ENCODE results near the gene BGLAP. TPM values are rescaled to one million over a fixed set of nuclear protein-coding genes. Genes with fewer than 3 reads are reported as not detected.

BGLAP gene
- total RNA-seq, 3 donors from 2014 or later (not counting 1 experiment from before 2014, with no cell fraction given) = 0.45 to 1.6 (median 1.1) TPM

DNA sequence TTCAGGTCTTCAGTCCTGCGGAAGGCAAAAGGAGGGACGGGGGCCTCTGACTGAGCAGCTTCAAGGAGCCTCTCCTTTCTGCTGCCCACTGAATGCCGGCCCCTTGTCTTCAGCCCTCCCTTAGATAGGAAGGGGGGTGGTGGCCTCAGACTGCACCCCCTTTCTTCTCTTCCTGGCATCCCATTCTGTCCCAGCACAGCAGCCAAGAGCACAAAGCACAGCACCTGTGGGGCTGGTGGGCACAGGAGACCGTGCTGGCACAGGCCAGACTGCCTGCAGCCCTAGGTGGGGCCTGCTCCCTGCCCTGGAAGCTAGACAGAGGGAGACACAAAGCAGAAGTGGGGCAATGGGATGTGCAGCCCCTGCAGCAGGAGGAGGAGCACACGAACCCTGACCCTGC, 7.6 kb downstream of the BGLAP start:
- no peak for DNase-seq
- H3K27me3 Mint-ChIP-seq (ENCODE audit: low read depth in 2 of 2) = no peaks in the 10 kb centered on the region
- Histone ChIP-seq H3K4me1 (ENCODE audit: control insufficient read depth, insufficient read depth, low read length) (peaks cover 16% of the 10 kb centered on the region), H3K4me3 (ENCODE audit: low read length) (no peak overlapping the region), H3K36me3 (ENCODE audit: control insufficient read depth, insufficient read depth, low read length) (peaks cover 52% of the 10 kb centered on the region), H3K27ac (ENCODE audit: low read length) (no peak overlapping the region), H3K27me3 (ENCODE audit: control insufficient read depth, insufficient read depth, low read length) (no peaks in the 10 kb centered on the region), H3K9me3 (ENCODE audit: control insufficient read depth, insufficient read depth, low read length) (no peaks in the 10 kb centered on the region)
- WGBS (ENCODE audit: insufficient coverage) = 97% methylated on average over 4 of the region's 5 CpGs
- H3K36me3 Mint-ChIP-seq = no peaks in the 10 kb centered on the region
- no peak overlapping the region for H3K27ac Mint-ChIP-seq
- peaks cover 0 to 23% of the 10 kb centered on the region in 2 donors for H3K4me1 Mint-ChIP-seq
- H3K9me3 Mint-ChIP-seq = no peaks in the 10 kb centered on the region
- TF ChIP-seq, protein P1, sequence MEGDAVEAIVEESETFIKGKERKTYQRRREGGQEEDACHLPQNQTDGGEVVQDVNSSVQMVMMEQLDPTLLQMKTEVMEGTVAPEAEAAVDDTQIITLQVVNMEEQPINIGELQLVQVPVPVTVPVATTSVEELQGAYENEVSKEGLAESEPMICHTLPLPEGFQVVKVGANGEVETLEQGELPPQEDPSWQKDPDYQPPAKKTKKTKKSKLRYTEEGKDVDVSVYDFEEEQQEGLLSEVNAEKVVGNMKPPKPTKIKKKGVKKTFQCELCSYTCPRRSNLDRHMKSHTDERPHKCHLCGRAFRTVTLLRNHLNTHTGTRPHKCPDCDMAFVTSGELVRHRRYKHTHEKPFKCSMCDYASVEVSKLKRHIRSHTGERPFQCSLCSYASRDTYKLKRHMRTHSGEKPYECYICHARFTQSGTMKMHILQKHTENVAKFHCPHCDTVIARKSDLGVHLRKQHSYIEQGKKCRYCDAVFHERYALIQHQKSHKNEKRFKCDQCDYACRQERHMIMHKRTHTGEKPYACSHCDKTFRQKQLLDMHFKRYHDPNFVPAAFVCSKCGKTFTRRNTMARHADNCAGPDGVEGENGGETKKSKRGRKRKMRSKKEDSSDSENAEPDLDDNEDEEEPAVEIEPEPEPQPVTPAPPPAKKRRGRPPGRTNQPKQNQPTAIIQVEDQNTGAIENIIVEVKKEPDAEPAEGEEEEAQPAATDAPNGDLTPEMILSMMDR (IDR thresholded peaks at IDR 0.05) = no peak
- intact Hi-C loops (cut with micrococcal nuclease) = no loop called here
- ATAC-seq = no peak
- H3K4me3 Mint-ChIP-seq = no peak overlapping the region

DNA sequence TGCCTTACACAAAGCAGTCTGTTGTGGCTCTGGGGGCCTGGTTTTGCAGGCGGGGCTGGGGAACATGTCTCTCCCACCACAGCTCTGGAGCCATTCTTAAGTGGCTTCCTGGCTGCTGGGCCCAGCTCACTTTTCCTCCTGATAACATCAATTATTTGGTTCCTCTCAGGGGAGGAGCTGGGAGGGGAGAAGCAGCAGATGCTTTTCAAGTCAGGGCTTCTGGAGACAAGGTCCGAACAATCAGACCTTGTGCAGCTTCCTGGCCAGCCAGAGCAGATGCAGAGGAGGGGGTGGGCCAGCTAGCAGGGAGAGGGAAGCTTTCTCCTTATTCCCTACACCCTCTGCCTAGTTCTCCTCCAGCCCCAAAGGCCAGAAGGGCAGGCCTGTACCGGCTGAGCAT, 9.5 kb downstream of the BGLAP start:
- H3K27ac ChIP-seq (ENCODE audit: low read length) = no peak overlapping the region
- H3K9me3 ChIP-seq (ENCODE audit: control insufficient read depth, insufficient read depth, low read length) = no peaks in the 10 kb centered on the region
- no peak overlapping the region for H3K4me3 ChIP-seq (ENCODE audit: low read length)
- 54% methylated on average over 3 of the region's 3 CpGs for WGBS (ENCODE audit: insufficient coverage)
- ATAC-seq (no peak), DNase-seq (no peak)
- intact Hi-C loops (cut with micrococcal nuclease) = no loop called here
- H3K9me3 Mint-ChIP-seq = no peaks in the 10 kb centered on the region
- no peaks in the 10 kb centered on the region for H3K27me3 ChIP-seq (ENCODE audit: control insufficient read depth, insufficient read depth, low read length)
- H3K36me3 ChIP-seq (ENCODE audit: control insufficient read depth, insufficient read depth, low read length) = peaks cover 61% of the 10 kb centered on the region
- no peaks in the 10 kb centered on the region for H3K36me3 Mint-ChIP-seq
- H3K4me1 ChIP-seq (ENCODE audit: control insufficient read depth, insufficient read depth, low read length) = no peaks in the 10 kb centered on the region
- no peak overlapping the region for H3K27ac Mint-ChIP-seq
- no peaks in the 10 kb centered on the region for H3K27me3 Mint-ChIP-seq (ENCODE audit: low read depth in 2 of 2)
- H3K4me1 Mint-ChIP-seq = peaks cover 0 to 5% of the 10 kb centered on the region in 2 donors
- H3K4me3 Mint-ChIP-seq = no peak overlapping the region
- TF ChIP-seq, protein P1 (IDR thresholded peaks at IDR 0.05) = no peak

DNA sequence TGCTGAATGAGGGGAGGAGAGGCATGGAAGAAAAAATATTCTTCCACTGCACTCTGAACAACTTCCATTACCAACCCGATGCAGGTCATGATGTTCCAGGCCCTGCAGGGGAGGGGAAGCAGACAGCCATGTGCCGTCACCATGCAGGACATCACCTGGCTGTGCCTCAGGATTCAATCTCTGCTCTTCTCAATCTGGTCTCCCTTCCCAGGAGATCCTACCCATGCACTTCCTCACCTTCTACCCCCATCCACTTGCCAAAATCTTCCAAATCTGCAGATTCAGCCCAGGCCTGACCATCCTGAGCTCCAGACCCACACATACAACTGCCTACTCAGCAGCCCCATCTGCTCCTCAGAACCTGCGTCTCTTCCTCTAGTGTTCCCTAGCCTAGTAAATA, 11.7 kb downstream of the BGLAP start:
- no peaks in the 10 kb centered on the region for H3K4me1 ChIP-seq (ENCODE audit: control insufficient read depth, insufficient read depth, low read length)
- intact Hi-C loops (cut with micrococcal nuclease) = no loop called here
- Mint-ChIP-seq H3K36me3 (no peaks in the 10 kb centered on the region), H3K27me3 (ENCODE audit: low read depth in 2 of 2) (no peaks in the 10 kb centered on the region), H3K9me3 (no peaks in the 10 kb centered on the region), H3K4me3 (no peak overlapping the region), H3K27ac (peak overlapping the region in 1 of 2 donors; percentile 11), H3K4me1 (peaks cover 9 to 12% of the 10 kb centered on the region in 2 donors)
- TF ChIP-seq, protein P1 (IDR thresholded peaks at IDR 0.05) = no peak
- 98% methylated on average over 3 of the region's 3 CpGs for WGBS (ENCODE audit: insufficient coverage)
- H3K27me3 ChIP-seq (ENCODE audit: control insufficient read depth, insufficient read depth, low read length) = no peaks in the 10 kb centered on the region
- ATAC-seq (no peak), DNase-seq (no peak)
- no peaks in the 10 kb centered on the region for H3K9me3 ChIP-seq (ENCODE audit: control insufficient read depth, insufficient read depth, low read length)
- H3K36me3 ChIP-seq (ENCODE audit: control insufficient read depth, insufficient read depth, low read length) = peaks cover 78% of the 10 kb centered on the region
- no peak overlapping the region for H3K27ac ChIP-seq (ENCODE audit: low read length)
- H3K4me3 ChIP-seq (ENCODE audit: low read length) = no peak overlapping the region

DNA sequence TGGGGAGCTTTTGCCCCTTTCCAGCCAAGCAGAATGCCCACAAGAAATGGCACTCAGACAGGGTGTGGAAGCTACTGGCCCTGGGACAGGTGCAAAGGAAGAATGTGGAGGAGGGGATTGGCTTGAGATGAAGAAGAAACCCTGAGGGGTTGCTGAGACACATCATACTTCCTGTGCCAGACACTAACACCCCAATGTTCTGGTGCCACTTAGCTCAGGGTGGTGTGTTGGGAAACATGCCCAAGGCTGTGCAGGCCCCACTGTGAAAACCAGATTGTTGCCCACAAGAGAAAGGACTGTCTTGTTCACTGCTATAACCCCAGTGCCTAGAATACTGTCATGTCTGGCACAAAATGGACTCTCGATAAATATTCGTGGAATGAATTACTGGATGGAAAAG, 15.7 kb downstream of the BGLAP start:
- ATAC-seq = peak; percentile 18 to 72 (median 30)
- H3K27me3 Mint-ChIP-seq (ENCODE audit: low read depth in 2 of 2) = no peaks in the 10 kb centered on the region

More for the DNA sequence above, 15.7 kb downstream of the BGLAP start:
- H3K4me1 Mint-ChIP-seq = peaks cover 7 to 9% of the 10 kb centered on the region in 2 donors
- H3K4me3 Mint-ChIP-seq = no peak overlapping the region
- H3K9me3 Mint-ChIP-seq = no peaks in the 10 kb centered on the region
- Histone ChIP-seq H3K4me1 (ENCODE audit: control insufficient read depth, insufficient read depth, low read length) (no peaks in the 10 kb centered on the region), H3K4me3 (ENCODE audit: low read length) (no peak overlapping the region), H3K27me3 (ENCODE audit: control insufficient read depth, insufficient read depth, low read length) (no peaks in the 10 kb centered on the region), H3K27ac (ENCODE audit: low read length) (no peak overlapping the region), H3K36me3 (ENCODE audit: control insufficient read depth, insufficient read depth, low read length) (peaks cover 74% of the 10 kb centered on the region), H3K9me3 (ENCODE audit: control insufficient read depth, insufficient read depth, low read length) (no peaks in the 10 kb centered on the region)
- intact Hi-C loops (cut with micrococcal nuclease) = no loop called here
- peak overlapping the region; percentile 44 to 64 for H3K27ac Mint-ChIP-seq
- no peak for DNase-seq
- peaks cover 15% of the 10 kb centered on the region for H3K36me3 Mint-ChIP-seq
- TF ChIP-seq, protein P1 (IDR thresholded peaks at IDR 0.05) = no peak
- WGBS (ENCODE audit: insufficient coverage) = 79% methylated on average over 2 of the region's 2 CpGs
